MCF 10A (cell line): ENCODE measurements around the gene ELL2. TPM values are rescaled to one million over a fixed set of nuclear protein-coding genes. Genes with fewer than 3 reads are reported as not detected.

Experiments used
- BruUV-seq: library from RNA; stranded (reverse); fragments of 400-500 nt; replicated peaks from 2 replicates; lab custom pipeline; 2021; lab: Mats Ljungman, UMichigan
- CTCF ChIA-PET: fragments of 300-600 bp; sonication (Branson Sonifier 250); formaldehyde crosslinking; extraction: SDS; loops from one replicate; lab custom pipeline; 2021; ENCODE audit warnings: antibody characterized with exemption, inconsistent platforms; lab: Yijun Ruan, JAX
- POLR2A ChIA-PET: fragments of 300-600, 350-650 bp; sonication (Branson Sonifier 250); formaldehyde crosslinking; extraction: SDS; loops from one replicate; lab custom pipeline; 2020; ENCODE audit warnings: antibody characterized with exemption, inconsistent platforms; lab: Yijun Ruan, JAX
- DNase-seq: peaks from one replicate; pipeline ENCODE4 v3.0.0-alpha.2; 2018; ENCODE audit not compliant: unreplicated experiment
- H3K27ac Mint-ChIP-seq: one replicate; pipeline ENCODE4 v1.8.0; 2022; ENCODE audit warnings: mild to moderate bottlenecking, low read depth, mixed read lengths; ENCODE audit not compliant: unreplicated experiment
- H3K27me3 Mint-ChIP-seq: one replicate; pipeline ENCODE4 v1.8.0; 2022; ENCODE audit warnings: mixed read lengths; ENCODE audit not compliant: insufficient read depth, unreplicated experiment
- H3K36me3 Mint-ChIP-seq: one replicate; pipeline ENCODE4 v1.8.0; 2022; ENCODE audit warnings: mild to moderate bottlenecking, moderate library complexity, mixed read lengths; ENCODE audit not compliant: insufficient read depth, unreplicated experiment
- H3K4me1 Mint-ChIP-seq: one replicate; pipeline ENCODE4 v1.8.0; 2022; ENCODE audit warnings: mixed read lengths; ENCODE audit not compliant: insufficient read depth, unreplicated experiment
- H3K4me3 Mint-ChIP-seq: one replicate; pipeline ENCODE4 v1.8.0; 2022; ENCODE audit warnings: mild to moderate bottlenecking, moderate library complexity, mixed read lengths; ENCODE audit not compliant: unreplicated experiment
- H3K9me3 Mint-ChIP-seq: one replicate; pipeline ENCODE4 v1.8.0; 2022; ENCODE audit warnings: mixed read lengths; ENCODE audit not compliant: unreplicated experiment
- intact Hi-C: fragments of 100-400 bp; cut with micrococcal nuclease; formaldehyde crosslinking; loops from 2 replicates; pipeline ENCODE4 v1.14.1; 2022
- total RNA-seq: library from RNA; stranded (reverse); gene quantifications from 2 replicates; pipeline ENCODE4 v1.2.3, GENCODE V29; 2022
- TF ChIP-seq, protein P1 (sequence below): fragments of 200-600 bp; IDR thresholded peaks from one replicate; pipeline ENCODE4 v1.8.0; 2022; ENCODE audit warnings: antibody characterized with exemption, mild to moderate bottlenecking; ENCODE audit not compliant: unreplicated experiment

The ELL2 gene
- total RNA-seq, 1 experiment from 2014 or later, result 147 TPM

DNA sequence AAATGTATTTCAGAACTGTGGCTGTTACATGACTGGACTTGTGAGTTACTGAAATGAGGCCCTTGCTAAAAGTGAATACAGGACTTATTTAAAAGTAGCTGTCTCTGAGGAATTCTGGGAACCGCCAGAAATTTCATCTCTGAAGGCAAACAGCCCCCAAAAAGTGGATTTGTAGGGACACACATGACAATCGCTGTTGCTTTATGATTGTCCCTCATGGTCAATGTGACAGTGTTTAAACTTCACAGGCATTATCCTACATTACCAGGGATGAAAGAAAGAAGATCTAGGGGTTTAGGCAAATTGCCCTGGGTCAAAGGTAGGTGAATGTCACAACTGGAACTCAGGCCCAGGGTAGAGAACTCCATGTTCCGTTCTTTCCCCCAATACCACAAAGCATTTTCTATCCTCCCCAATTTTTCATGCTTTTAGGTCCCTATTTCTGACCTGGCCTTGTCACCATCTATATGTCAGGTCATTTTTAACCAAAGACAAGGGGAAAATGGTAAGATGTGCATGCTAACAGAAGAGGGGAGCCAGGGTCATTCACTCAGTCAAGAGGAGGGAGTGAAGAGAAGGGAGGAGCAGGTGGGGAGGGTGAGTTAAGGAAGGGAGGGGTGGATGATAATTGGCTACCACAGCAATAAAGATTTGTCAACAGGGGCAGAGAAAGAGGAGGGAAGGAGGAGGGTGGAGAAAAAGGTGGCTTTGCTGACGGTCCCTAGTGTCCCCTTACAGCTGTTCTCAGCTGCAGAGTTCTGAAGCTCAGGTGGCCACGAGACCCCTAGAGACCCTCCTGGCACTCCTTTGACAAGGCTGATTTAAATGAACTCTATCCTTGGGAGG is 81.3 kb downstream of the ELL2 start:
- intact Hi-C loops, result no loop called here
- no peak for DNase-seq
- no TSS peak for BruUV-seq
- Mint-ChIP-seq H3K4me3 (no peak overlapping the region), H3K27me3 (no peaks in the 10 kb centered on the region), H3K27ac (no peak overlapping the region), H3K36me3 (peaks cover 49% of the 10 kb centered on the region), H3K9me3 (no peaks in the 10 kb centered on the region), H3K4me1 (peaks cover 19% of the 10 kb centered on the region)
- ChIA-PET CTCF (interaction anchor here (0.5 to 1.7 kb wide), 6 partner anchors 9 to 716 kb away, joined by 3 to 6 read pairs (median 4); no protein-coding TSS in a partner anchor), POLR2A (interaction anchor here (0.7 to 2.4 kb wide), 5 partner anchors 12 to 456 kb away, joined by 3 to 12 read pairs (median 3); partner anchors contain the start of gene GLRX)
- TF ChIP-seq, protein P1, sequence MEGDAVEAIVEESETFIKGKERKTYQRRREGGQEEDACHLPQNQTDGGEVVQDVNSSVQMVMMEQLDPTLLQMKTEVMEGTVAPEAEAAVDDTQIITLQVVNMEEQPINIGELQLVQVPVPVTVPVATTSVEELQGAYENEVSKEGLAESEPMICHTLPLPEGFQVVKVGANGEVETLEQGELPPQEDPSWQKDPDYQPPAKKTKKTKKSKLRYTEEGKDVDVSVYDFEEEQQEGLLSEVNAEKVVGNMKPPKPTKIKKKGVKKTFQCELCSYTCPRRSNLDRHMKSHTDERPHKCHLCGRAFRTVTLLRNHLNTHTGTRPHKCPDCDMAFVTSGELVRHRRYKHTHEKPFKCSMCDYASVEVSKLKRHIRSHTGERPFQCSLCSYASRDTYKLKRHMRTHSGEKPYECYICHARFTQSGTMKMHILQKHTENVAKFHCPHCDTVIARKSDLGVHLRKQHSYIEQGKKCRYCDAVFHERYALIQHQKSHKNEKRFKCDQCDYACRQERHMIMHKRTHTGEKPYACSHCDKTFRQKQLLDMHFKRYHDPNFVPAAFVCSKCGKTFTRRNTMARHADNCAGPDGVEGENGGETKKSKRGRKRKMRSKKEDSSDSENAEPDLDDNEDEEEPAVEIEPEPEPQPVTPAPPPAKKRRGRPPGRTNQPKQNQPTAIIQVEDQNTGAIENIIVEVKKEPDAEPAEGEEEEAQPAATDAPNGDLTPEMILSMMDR, result no peak

DNA sequence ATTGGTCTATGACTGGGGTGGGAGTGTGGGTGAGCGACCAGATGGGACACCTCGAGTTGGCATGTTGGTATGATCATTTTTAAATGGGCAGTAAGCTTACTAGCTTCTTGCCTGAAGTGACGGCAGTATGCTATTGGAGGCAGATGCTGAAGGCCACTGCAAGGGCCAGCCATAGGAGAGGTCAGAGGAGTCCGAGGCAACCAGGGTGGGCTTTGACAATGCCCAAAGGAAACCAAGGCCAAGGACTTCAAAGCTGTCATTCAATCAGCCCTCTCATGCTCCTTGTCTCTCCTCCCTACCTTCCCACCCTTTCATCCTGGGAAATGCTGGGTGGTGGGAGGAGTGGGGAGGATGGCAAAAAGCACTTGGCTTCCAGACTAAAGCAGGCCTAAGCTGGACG is 82.0 kb downstream of the ELL2 start:
- peaks cover 19% of the 10 kb centered on the region for H3K4me1 Mint-ChIP-seq
- no peak for DNase-seq
- no peak overlapping the region for H3K4me3 Mint-ChIP-seq
- BruUV-seq, result no TSS peak
- CTCF ChIA-PET, result interaction anchor here (0.6 to 1.7 kb wide), 7 partner anchors 8 to 457 kb away, joined by 3 to 6 read pairs (median 3); no protein-coding TSS in a partner anchor
- H3K36me3 Mint-ChIP-seq, result peaks cover 47% of the 10 kb centered on the region
- H3K9me3 Mint-ChIP-seq, result no peaks in the 10 kb centered on the region
- intact Hi-C loops, result no loop called here
- no peaks in the 10 kb centered on the region for H3K27me3 Mint-ChIP-seq
- TF ChIP-seq, protein P1, result no peak
- H3K27ac Mint-ChIP-seq, result peak overlapping the region; percentile 39
- POLR2A ChIA-PET, result interaction anchor here (0.6 to 2.4 kb wide), 8 partner anchors 11 to 457 kb away, joined by 3 to 12 read pairs (median 3); partner anchors contain the start of gene GLRX

DNA sequence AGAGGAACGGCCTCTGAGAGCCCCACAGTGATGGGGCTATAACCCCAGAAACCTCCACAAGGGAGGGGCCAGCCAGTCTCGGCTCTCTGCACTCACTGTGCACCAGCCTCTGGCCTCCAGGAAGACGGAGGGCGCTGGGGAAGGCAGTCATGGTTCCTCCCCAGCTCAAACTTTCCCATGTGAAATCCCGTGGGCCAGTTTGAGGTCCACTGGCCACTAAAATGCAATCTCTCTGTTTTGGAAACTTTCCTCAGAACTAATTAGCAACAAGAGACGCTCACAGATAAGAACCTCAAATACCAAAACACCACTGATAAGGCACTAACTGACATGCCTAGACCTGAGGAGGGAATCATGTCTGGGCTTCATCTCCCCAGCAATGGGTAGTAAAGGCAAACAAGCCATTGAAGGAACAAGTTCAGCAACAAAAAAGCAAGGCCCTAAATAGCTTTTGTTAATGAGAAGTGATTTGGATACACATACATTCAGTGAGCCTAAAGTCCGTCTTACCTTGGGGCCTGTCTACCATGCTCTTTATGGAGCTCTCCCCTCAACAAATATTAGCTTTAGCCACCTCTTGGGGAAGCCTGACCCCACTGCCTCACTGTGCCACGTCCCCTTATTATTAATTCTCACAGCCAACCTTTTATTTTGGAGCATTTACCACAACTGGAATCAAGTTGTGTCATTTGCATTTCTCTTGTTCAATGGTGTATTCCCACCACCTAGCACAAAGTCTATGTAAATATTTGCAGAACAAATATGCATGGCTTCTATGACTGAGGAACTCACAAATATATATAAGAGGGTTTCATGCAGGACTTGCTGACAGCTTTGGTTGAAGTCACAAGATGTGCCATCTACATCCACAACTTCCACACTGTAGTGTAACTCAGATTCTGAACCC is 83.0 kb downstream of the ELL2 start:
- H3K27ac Mint-ChIP-seq, result peak overlapping the region; percentile 39
- POLR2A ChIA-PET, result interaction anchor here (0.6 to 2.4 kb wide), 5 partner anchors 17 to 458 kb away, joined by 3 to 12 read pairs (median 3); no protein-coding TSS in a partner anchor
- no peak for DNase-seq
- intact Hi-C loops, result no loop called here
- BruUV-seq, result no TSS peak
- H3K36me3 Mint-ChIP-seq, result peaks cover 38% of the 10 kb centered on the region
- H3K4me3 Mint-ChIP-seq, result no peak overlapping the region
- no peaks in the 10 kb centered on the region for H3K27me3 Mint-ChIP-seq
- CTCF ChIA-PET, result interaction anchor here (0.6 to 1.7 kb wide), 3 partner anchors 10 to 125 kb away, joined by 3 to 6 read pairs (median 6); no protein-coding TSS in a partner anchor
- no peaks in the 10 kb centered on the region for H3K9me3 Mint-ChIP-seq
- H3K4me1 Mint-ChIP-seq, result peaks cover 9% of the 10 kb centered on the region
- TF ChIP-seq, protein P1, result no peak
